T47D (cell line): ENCODE measurements around the gene FNBP1.
"Not testable (repeated sequence)": the region's sequence is repeated elsewhere in the genome, so short reads cannot be mapped to it uniquely, and the experiment has no call there.

ENCODE experiments used
- DNase-seq, 2 experiments: peaks; one replicate each; pipeline versions ENCODE4 v3.0.0 to v3.0.0-alpha.2; 2011 to 2012; ENCODE audit warnings: low read depth in 1 of 2, low spot score in 1 of 2
- JUND ChIP-seq: IDR thresholded peaks from 2 replicates; pipeline ENCODE4 v1.6.1; 2012; ENCODE audit warnings: low read depth
- in situ Hi-C: cut with HindIII; loops from 2 replicates; pipeline ENCODE4 v1.10.0; 2016; ENCODE audit warnings: low sequenced_read_pairs, low pct_unique_long_range_greater_than_20kb

The FNBP1 gene

GRCh38 chr9:130008538-130008937, 34.5 kb downstream of the FNBP1 start:
- DNase-seq, result no peak

GRCh38 chr9:130006952-130007351, 36.0 kb downstream of the FNBP1 start:
- in situ Hi-C loops, DNase-seq: not testable (repeated sequence)

More at GRCh38 chr9:130008538-130008937, 34.5 kb downstream of the FNBP1 start:
- in situ Hi-C loops, result no loop called here
- TF ChIP-seq JUND, result no peak

GRCh38 chr9:130003943-130004552, 38.9 kb downstream of the FNBP1 start:
- no peak for DNase-seq
- no peak for TF ChIP-seq JUND
- in situ Hi-C loops, result no loop called here

- no peak for TF ChIP-seq JUND
- in situ Hi-C loops, result no loop called here
- no peak for DNase-seq
These were observed 40.7 kb downstream of the FNBP1 start for GRCh38 chr9:130002320-130002719.

- DNase-seq, result no peak
- TF ChIP-seq JUND, result no peak
- in situ Hi-C loops, result no loop called here
These were observed 41.8 kb downstream of the FNBP1 start for GRCh38 chr9:130001190-130001589.

GRCh38 chr9:129999141-129999510, 43.9 kb downstream of the FNBP1 start:
- DNase-seq, result no peak
- no peak for TF ChIP-seq JUND
- in situ Hi-C loops, result no loop called here

- TF ChIP-seq JUND, result no peak
- in situ Hi-C loops, result no loop called here
- DNase-seq, result no peak
These were observed 44.4 kb downstream of the FNBP1 start for GRCh38 chr9:129998491-129999140.

GRCh38 chr9:129997706-129998105, 45.3 kb downstream of the FNBP1 start:
- DNase-seq, in situ Hi-C loops: not testable (repeated sequence)

GRCh38 chr9:129996161-129996830, 46.7 kb downstream of the FNBP1 start:
- in situ Hi-C loops, result no loop called here
- no peak for DNase-seq
- no peak for TF ChIP-seq JUND

GRCh38 chr9:129995409-129996160, 47.4 kb downstream of the FNBP1 start:
- TF ChIP-seq JUND, result no peak
- no peak for DNase-seq
- in situ Hi-C loops, result no loop called here

- DNase-seq, result no peak
- in situ Hi-C loops, result no loop called here
- no peak for TF ChIP-seq JUND
These were observed 48.1 kb downstream of the FNBP1 start for GRCh38 chr9:129994882-129995281.

- in situ Hi-C loops, DNase-seq: not testable (repeated sequence)
These were observed 51.9 kb downstream of the FNBP1 start for GRCh38 chr9:129991139-129991538.
